ENCODE measurements around the gene WFS1. TPM values are rescaled to one million over a fixed set of nuclear protein-coding genes. Genes with fewer than 3 reads are reported as not detected.

Gene WFS1
- total RNA-seq, 2 experiments from 2014 or later, result 1.8 to 2.8 TPM

DNA sequence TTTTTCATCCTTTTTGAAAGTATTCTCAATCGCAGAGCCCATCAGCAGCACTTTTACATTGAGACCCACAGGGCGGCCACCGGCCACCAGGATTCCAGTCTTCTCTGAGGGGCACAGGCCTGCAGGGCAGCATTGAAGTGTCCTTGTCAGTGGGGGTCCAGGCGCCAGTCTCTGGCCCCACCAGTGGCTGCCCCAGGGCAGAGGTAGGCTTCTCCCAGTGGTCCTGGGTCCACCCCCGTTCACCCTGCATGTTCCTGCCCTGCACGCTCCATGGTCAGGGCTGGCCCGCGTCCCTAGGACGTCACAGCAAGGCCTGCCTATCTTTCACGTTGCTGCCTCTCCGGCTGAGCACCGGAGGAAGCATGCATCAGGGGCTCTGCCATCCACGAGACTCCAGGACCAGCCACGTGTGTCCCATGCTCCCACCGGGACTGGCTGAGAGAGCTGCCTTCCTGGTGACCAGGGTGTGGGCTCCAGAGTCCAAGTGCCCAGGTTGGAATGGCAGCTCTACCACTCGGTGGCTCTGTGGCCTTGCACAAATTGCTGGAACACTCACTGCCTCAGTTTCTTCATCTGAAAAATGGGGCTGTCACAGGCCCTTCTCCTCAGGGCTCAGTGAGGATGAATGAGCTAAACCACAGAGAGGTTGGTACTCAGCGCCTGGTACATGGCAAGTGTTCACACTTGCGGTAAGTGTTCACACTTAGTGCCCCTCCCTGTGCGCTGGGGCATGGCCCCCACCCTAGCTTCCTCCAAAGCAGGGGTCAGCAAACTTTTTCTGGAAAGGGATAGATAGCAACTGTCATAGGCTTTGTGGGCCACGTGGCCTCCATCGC is 38.6 kb upstream of the WFS1 start:
- Mint-ChIP-seq H3K36me3 (ENCODE audit: low read depth) (no peaks in the 10 kb centered on the region), H3K27ac (no peak overlapping the region), H3K9me3 (no peaks in the 10 kb centered on the region), H3K27me3 (peaks cover 2% of the 10 kb centered on the region), H3K4me3 (no peak overlapping the region), H3K4me1 (ENCODE audit: low read depth) (no peaks in the 10 kb centered on the region)
- ATAC-seq (no peak), DNase-seq (no peak)
- intact Hi-C loops (cut with micrococcal nuclease), result no loop called here
- TF ChIP-seq, protein P1, sequence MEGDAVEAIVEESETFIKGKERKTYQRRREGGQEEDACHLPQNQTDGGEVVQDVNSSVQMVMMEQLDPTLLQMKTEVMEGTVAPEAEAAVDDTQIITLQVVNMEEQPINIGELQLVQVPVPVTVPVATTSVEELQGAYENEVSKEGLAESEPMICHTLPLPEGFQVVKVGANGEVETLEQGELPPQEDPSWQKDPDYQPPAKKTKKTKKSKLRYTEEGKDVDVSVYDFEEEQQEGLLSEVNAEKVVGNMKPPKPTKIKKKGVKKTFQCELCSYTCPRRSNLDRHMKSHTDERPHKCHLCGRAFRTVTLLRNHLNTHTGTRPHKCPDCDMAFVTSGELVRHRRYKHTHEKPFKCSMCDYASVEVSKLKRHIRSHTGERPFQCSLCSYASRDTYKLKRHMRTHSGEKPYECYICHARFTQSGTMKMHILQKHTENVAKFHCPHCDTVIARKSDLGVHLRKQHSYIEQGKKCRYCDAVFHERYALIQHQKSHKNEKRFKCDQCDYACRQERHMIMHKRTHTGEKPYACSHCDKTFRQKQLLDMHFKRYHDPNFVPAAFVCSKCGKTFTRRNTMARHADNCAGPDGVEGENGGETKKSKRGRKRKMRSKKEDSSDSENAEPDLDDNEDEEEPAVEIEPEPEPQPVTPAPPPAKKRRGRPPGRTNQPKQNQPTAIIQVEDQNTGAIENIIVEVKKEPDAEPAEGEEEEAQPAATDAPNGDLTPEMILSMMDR (IDR thresholded peaks at IDR 0.05), result no peak
- ChIA-PET POLR2A (no interaction called here), CTCF (interaction anchor here (1.2 to 1.5 kb wide), 2 partner anchors 20 kb away, joined by 3 to 7 read pairs; no protein-coding TSS in a partner anchor)

DNA sequence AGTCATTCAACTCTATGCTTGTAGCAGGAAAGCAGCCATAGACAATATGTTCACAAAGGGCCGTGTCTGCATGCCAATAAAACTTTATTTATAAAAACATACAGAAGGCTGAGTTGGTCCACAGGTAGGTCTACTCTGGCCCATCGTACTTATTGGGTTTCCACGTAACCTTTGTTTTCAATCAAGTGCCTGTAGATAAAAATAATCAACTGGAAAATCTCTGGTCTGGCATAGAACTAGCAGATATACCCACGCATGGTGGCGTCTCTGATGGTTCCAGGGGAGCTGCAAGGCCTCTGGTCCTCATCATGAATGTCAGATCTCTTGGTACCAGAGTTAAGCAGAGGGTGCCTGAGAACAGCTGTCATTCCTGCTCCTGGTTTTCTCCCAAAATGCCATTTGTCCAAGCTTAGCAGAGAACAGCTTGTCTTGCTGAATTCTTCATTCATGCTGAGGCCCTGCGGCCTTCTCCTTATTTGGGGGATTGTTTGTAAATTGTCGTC is 37.9 kb upstream of the WFS1 start:
- H3K9me3 Mint-ChIP-seq, result no peaks in the 10 kb centered on the region
- intact Hi-C loops (cut with micrococcal nuclease), result no loop called here
- DNase-seq (no peak), ATAC-seq (no peak)
- no peaks in the 10 kb centered on the region for H3K36me3 Mint-ChIP-seq (ENCODE audit: low read depth)
- POLR2A ChIA-PET, result no interaction called here
- H3K4me1 Mint-ChIP-seq (ENCODE audit: low read depth), result no peaks in the 10 kb centered on the region
- CTCF ChIA-PET, result interaction anchor here (1.2 kb wide), 1 partner anchor 19 kb away, joined by 3 read pairs; no protein-coding TSS in a partner anchor
- H3K27ac Mint-ChIP-seq, result no peak overlapping the region
- H3K27me3 Mint-ChIP-seq, result no peaks in the 10 kb centered on the region
- no peak overlapping the region for H3K4me3 Mint-ChIP-seq
- TF ChIP-seq, protein P1 (IDR thresholded peaks at IDR 0.05), result no peak

DNA sequence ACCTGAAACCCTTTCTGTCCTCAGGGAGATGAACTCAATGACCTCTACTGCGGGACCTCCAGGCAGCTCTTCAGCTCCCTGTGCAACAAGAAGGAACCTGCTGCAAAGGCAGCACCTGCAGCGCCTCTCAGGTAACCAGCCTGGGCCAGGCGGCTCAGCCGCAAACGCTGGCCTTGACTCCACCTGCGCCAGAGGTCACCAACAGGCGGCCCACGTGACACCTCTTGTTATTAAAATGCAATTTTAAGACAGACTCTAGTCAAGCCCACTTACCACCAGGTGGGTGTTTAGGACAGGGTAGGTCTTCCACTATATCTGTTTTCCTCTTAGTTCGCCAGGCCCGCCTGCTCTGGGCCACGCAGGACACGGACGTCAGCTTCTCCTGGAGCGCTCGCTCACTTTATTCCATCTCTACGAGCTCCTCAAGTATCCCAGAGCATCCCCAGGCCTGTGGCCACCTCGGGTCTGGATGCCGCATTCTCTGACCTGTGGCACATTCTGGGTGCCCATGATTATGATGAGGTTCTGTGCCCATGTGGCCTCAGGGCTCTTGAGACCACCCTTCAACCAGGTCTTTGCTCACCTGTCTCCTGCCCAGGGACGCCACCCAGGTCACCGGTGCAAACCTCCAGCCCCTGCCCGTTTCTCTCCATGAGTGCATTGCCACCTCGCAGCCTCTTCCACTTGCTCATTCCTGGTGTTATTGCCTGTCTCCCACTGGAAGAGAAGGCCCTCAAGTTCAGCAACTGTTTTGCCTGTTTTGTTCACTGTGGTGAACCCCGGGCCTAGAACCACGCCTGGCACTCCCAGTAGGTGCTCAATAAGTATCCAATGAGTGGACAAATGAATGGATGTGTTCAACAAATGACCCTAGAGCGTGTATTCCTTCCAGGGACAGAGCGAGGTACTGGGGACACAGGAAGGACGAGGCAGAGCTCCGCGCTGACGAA is 36.5 kb upstream of the WFS1 start:
- no peak overlapping the region for H3K27ac Mint-ChIP-seq
- H3K9me3 Mint-ChIP-seq, result no peaks in the 10 kb centered on the region
- no peak overlapping the region for H3K4me3 Mint-ChIP-seq
- ATAC-seq, result no peak
- no peaks in the 10 kb centered on the region for H3K36me3 Mint-ChIP-seq (ENCODE audit: low read depth)
- DNase-seq, result no peak
- TF ChIP-seq, protein P1 (IDR thresholded peaks at IDR 0.05), result no peak
- POLR2A ChIA-PET, result no interaction called here
- no peaks in the 10 kb centered on the region for H3K4me1 Mint-ChIP-seq (ENCODE audit: low read depth)
- CTCF ChIA-PET, result no interaction called here
- intact Hi-C loops (cut with micrococcal nuclease), result no loop called here
- H3K27me3 Mint-ChIP-seq, result no peaks in the 10 kb centered on the region

DNA sequence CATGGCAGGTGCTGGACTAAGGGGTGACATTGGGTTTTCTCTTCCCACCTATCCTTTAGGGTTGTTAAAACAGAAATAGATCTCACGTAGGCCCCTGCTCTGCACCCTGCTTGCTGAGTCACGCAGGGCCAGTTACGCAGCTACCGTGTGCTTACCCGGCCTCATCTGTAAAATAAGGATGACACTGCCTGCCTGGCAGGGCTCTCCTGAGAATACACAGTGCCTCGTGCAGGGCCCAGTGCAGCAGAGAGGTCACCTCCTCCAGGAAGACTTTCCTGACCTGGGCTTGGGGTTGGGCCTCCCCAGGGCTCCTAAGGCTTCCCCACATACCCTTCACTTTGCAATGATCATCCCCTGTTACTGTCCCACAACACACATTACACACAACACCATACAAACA is 35.7 kb upstream of the WFS1 start:
- Mint-ChIP-seq H3K4me1 (ENCODE audit: low read depth) (no peaks in the 10 kb centered on the region), H3K4me3 (no peak overlapping the region), H3K36me3 (ENCODE audit: low read depth) (no peaks in the 10 kb centered on the region), H3K27ac (no peak overlapping the region), H3K27me3 (no peaks in the 10 kb centered on the region), H3K9me3 (no peaks in the 10 kb centered on the region)
- ATAC-seq (no peak), DNase-seq (no peak)
- CTCF ChIA-PET, result no interaction called here
- POLR2A ChIA-PET, result no interaction called here
- intact Hi-C loops (cut with micrococcal nuclease), result no loop called here
- TF ChIP-seq, protein P1 (IDR thresholded peaks at IDR 0.05), result no peak

Measured in activated CD8-positive, alpha-beta T cell treated with anti-CD3 and anti-CD28 coated beads for 36 hours (primary cell).